Stimulated activated naive CD4-positive, alpha-beta T cell treated with Interleukin-2 at 50 U/mL for 16 hours (primary cell): Measurements from ENCODE around the gene CDT1.
"Not testable (repeated sequence)": the region's sequence is repeated elsewhere in the genome, so short reads cannot be mapped to it uniquely, and the experiment has no call there.

ENCODE experiments used
- DNase-seq: peaks from one replicate; lab custom pipeline; 2025; lab: John Stamatoyannopoulos, UW

CDT1 gene

DNA sequence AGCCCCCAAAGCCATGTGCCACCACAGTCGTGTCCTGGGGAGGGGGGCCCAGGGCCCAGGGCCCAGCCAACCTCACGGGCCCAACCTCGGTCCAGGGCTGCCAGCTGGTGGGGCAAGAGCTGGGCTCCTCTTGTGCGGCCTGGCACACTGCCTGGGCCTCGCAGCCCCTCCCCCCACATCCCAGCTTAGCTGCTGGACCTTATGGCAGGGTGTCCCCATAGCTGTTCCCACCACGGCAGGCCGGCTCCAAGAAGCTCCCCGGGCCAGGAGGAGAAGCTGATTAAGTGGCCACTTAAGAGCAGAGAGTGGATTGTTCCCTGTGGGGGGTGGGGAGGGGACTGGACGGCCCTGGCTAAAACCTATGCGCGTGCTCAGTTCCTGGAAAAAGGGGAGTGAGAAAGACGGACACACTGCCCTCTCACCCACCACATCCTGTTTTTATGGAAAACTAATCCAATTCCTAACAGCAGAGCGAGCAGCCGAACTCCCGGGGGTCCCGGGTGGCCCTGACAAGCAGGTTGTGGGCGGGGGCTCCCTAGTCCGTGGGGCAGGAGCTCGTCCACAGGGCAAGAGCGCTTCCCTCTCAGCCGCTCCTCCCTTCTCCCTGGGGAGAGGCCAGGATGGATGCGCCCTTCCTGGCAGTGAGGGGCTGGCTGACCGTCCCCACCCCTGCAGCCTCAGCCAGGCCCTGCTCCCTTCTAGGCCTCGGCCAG lies 35.4 kb upstream of the CDT1 start:
- DNase-seq: no peak

- peak; percentile 22 for DNase-seq
These were observed 33.8 kb upstream of the CDT1 start for GRCh38 chr16:88769617-88770460.

- no peak for DNase-seq
These were observed 32.9 kb upstream of the CDT1 start for GRCh38 chr16:88770461-88771293.

DNA sequence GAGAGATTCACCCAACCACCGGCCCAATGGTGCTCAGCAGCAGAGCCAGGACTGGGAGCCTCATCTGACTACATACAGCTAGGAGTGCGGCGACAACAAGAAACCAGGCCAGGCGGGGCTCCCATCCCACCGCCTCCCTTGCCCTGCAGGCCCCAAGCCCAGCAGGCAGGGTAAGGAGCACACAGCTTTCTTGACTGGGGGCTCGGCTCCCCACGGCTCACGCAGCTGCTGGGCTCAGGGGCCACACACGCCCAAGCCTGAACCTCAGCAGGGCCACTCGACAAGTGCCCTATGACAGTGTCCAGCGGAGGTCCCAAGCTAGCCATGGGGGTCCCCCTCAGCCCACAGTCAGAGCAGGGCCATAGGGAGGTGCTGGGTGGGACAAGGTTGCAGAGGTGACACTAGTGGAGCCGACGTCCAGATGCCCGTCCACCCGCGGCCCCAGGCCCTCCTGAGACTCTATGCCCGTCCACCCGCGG lies 32.3 kb upstream of the CDT1 start:
- no peak for DNase-seq

DNA sequence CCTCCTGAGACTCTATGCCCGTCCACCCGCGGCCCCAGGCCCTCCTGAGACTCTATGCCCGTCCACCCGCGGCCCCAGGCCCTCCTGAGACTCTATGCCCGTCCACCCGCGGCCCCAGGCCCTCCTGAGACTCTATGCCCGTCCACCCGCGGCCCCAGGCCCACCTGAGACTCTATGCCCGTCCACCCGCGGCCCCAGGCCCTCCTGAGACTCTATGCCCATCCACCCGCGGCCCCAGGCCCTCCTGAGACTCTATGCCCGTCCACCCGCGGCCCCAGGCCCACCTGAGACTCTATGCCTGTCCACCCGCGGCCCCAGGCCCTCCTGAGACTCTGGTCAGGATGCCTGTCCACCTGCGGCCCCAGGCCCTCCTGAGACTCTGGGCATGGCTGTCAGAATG lies 31.8 kb upstream of the CDT1 start:
- DNase-seq: not testable (repeated sequence)

DNA sequence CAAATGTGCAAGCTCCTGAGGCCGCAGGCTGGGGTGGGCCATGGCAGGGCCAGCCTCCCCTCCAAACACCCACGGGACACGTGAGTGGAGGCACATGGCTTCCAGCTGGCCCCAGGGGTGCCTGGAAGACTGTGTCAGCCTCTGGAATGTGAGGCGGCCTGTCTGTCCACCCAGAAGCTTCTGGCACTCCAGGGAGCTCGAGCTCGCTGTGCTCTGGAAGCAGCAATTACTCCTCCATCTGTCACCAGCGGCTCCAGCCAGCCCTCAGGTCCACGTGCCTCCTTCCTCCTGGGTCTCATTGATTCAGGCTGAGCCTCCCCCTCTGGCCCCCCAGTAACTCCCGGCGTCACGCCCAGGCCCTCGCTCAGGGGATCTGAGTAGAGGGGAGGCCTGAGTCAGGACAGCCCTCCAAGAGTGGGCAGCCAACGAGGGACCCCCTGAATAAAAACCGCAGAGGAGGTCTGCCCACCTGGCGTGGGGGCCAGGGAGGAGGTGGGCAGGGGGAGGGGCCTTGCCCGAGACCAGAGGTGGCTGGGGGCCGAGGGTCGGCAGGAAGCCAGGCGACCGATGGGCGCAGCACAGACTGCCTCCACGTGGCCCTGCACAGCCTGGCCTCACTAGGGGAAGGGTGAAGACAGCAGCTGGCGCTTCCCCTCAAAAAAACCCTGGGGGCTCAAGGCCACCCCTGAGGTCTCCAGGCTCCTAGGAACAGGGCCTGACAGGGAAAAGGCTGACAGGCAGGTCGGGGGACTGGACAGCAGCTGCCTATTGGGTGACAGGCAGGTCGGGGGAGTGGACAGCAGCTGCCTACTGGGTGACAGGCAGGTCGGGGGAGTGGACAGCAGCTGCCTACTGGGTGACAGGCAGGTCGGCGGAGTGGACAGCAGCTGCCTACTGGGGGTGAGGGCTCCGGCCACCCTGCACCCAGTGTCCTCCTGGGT lies 30.4 kb upstream of the CDT1 start:
- DNase-seq: no peak

GRCh38 chr16:88773812-88774291 lies 29.7 kb upstream of the CDT1 start:
- DNase-seq: no peak

DNA sequence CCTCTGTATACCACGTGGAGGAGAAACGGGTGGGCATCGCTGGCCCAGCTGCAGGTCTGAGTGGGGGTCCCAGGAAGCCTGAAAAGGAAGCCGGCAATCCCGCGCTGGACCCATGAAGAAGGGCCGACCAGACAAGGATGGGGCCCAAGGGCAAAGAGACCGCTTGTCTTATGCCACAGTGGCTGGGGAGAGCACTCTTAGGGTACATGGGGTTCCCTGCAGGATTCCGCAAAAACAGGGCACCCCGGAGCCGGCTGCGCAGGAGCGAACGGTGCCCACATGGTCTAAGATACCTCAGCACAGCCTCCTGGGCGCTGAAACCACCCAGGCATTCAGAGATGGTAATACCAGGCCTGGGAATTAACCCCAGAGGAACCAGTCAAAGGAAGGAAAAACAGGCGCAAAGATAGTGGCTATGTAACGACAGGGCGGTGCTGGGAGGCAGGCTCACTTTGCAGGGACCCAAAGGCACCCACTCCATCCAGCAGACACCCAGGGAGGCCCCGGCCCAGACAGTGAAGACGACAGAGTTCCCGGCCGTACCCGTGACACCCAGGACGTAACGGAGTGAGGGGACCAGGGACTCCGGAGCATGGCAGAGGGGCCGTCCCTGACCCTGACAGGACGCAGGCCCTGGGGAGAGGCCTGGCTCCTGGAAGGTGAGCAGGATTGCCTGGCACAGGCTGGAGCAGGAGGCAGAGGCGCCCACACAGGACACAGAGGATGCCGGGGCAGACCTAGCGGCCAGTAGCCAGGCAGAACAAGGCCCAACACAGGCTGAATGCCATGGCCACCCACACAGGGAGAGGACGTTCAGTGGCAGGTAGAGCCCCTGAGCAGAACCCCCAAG lies 28.8 kb upstream of the CDT1 start:
- no peak for DNase-seq

GRCh38 chr16:88775825-88776224 lies 27.8 kb upstream of the CDT1 start:
- DNase-seq: no peak

DNA sequence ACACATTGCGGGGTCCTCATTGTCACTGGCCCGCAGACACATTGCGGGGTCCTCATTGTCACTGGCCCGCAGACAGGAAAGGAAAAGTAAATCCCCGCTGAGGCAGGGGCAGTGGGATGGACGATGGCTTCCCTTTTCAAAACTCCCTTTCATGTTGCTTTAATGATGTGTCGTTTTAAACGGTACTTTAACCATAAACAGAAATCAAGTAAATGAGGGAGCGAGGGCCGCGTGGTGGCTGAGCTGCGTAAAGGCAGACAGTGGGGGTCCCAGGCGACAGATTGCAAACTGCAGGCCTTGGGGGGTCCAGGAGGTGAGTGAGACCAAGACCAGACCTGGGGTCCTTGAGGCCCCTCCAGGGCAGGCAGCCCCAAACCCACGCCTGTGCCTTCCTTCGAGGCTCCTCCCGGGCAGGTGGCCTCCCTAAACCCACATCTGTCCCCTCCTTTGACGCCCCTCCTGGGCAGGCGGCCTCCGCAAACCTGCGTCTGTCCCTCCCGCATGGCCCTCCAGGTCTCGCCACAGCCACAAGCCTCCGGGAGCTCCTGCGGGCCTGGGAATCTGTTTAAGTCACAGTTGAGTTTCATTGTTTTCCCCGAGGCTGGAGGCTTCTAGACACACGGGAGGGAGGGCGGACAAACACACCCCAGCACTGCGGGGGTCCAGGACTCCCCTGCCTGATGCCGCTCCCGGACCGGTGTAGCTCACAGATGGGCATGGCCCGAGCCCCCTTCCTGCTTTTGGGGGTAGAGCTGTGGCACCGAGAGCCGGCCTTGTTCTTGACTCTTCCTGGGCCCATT lies 25.9 kb upstream of the CDT1 start:
- DNase-seq: no peak

- no peak for DNase-seq
These were observed 25.4 kb upstream of the CDT1 start for GRCh38 chr16:88778271-88778525.

GRCh38 chr16:88778541-88779065 lies 25.0 kb upstream of the CDT1 start:
- no peak for DNase-seq

- DNase-seq: no peak
These were observed 24.0 kb upstream of the CDT1 start for GRCh38 chr16:88779406-88780141.

DNA sequence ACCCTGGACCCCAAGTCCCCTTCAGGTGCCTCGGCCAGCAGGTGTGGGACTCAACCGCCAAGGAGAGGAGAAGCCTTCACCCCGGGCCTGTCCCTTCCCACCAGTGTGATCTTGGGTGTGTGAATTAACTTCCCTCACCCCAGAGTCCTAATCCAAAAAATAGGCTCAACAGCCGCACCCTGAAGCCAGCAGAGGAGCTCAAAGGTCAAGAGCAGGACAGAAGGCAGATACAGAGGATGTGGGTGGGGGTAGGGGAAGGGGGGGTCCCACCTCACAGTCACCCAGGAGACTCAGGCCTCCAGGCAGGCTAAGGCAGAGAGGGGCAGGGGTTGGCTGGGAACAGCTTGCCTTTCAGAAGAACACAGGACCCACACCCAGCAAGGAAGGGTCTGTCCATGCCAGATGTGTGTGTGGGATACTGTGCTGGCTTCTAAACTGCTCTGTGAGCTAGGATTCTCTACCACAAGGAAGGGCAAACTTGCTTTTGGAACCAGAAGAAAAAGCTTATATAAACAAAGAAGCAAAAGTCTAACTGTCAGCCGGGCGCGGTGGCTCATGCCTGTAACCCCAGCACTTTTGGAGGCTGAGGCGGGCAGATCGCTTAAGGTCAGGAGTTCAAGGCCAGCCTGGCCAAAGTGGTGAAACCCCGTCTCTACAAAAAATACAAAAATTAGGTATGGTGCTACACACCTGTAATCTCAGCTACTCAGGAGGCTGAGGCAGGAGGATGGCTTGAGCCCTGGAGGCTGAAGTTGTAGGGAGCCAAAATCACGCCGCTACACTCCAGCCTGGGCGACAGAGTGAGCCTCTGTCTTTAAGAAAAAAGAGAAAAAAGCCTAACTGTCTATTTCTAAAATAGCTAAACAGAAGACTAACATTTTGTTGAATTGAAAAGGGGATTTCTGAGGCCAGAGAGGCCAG lies 23.2 kb upstream of the CDT1 start:
- no peak for DNase-seq

DNA sequence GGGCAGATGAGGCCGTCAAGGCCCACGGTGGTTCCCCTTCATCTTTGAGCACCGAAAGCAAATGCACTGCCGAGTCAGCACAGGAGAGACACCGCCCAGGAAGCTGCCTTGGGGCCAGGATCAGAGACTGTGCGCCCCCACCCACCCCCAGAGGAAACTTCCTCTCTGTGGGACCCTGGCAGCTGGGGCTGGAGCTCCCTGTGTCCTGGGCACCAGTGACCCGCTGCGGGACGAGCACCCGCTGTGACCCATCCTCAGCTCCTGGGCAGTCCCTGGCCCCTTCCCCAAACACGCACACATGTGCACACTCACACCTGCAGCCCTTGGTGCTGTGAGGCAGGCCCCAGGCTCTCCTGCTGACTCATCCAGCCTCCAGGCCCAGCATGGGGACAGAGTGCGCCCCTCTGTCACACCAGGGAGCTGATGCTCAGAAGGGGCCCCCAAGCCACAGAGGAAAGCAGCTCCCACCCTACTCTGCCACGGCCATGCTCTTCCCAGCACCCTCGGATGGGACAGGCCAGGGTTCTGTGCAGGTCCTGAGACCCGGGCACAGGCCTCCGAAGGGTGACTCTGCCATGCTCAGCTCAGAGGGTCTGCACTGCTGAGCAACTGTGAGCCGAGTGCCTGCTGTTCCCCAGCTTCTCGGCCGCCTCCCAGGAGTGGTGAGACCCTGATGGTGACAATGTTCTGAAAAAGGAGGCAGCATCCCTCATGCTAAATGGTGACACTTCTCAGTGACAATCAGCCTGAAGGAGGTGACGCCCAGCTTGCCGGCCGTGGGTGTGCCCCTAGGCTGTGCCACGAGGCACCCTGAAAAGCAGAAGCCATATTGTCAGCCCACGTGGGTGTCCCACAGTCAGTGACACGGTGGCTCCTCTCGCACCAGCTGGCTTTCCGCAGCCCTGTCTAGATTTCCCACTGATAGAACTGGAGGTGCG lies 22.2 kb upstream of the CDT1 start:
- DNase-seq: peak; percentile 77
